H9 (cell line): ENCODE data around the gene AGO3. TPM values are rescaled to one million over a fixed set of nuclear protein-coding genes. Genes with fewer than 3 reads are reported as not detected.

Experiments
- DNase-seq: peaks from one replicate; pipeline ENCODE4 v3.0.0-alpha.2; 2017
- H2AFZ ChIP-seq: one replicate; pipeline ENCODE4 v1.6.1; 2013; ENCODE audit warnings: mild to moderate bottlenecking, low read length, control low read depth, moderate library complexity
- H2AK5ac ChIP-seq: 2 replicates; pipeline ENCODE4 v1.6.1; 2013; ENCODE audit warnings: low read length, control low read depth, mixed read lengths; ENCODE audit not compliant: insufficient read length
- H2BK120ac ChIP-seq: one replicate; pipeline ENCODE4 v1.6.1; 2013; ENCODE audit warnings: low read depth, mild to moderate bottlenecking, low read length, control low read depth, inconsistent platforms; ENCODE audit not compliant: poor library complexity, severe bottlenecking
- H2BK12ac ChIP-seq: 2 replicates; pipeline ENCODE4 v1.6.1; 2013; ENCODE audit warnings: low read length, control low read depth, mixed read lengths, low read depth; ENCODE audit not compliant: insufficient read length
- H2BK15ac ChIP-seq: 2 replicates; pipeline ENCODE4 v1.6.1; 2013; ENCODE audit warnings: low read depth, low read length, control low read depth
- H2BK20ac ChIP-seq: one replicate; pipeline ENCODE4 v1.6.1; 2013; ENCODE audit warnings: low read depth, mild to moderate bottlenecking, low read length, control low read depth, inconsistent platforms; ENCODE audit not compliant: poor library complexity, severe bottlenecking
- H2BK5ac ChIP-seq: 2 replicates; pipeline ENCODE4 v1.6.1; 2013; ENCODE audit warnings: low read length, control low read depth, mixed read lengths; ENCODE audit not compliant: insufficient read length
- H3K14ac ChIP-seq: 2 replicates; pipeline ENCODE4 v1.6.1; 2013; ENCODE audit warnings: low read length, control low read depth; ENCODE audit not compliant: insufficient read depth
- H3K18ac ChIP-seq: 2 replicates; pipeline ENCODE4 v1.6.1; 2013; ENCODE audit warnings: low read depth, mild to moderate bottlenecking, mixed read lengths, low read length, control low read depth; ENCODE audit not compliant: insufficient read length
- H3K23ac ChIP-seq: 2 replicates; pipeline ENCODE4 v1.6.1; 2013; ENCODE audit warnings: low read length, control low read depth, mixed read lengths, low read depth; ENCODE audit not compliant: insufficient read length
- H3K23me2 ChIP-seq: 2 replicates; pipeline ENCODE4 v1.6.1; 2013; ENCODE audit warnings: low read depth, mild to moderate bottlenecking, mixed read lengths, low read length, control low read depth; ENCODE audit not compliant: insufficient read length, poor library complexity, severe bottlenecking
- H3K27ac ChIP-seq: 2 replicates; pipeline ENCODE4 v1.5.1; 2013; ENCODE audit warnings: low read length, control low read depth, mixed read lengths, low read depth; ENCODE audit not compliant: insufficient read length
- H3K27me3 ChIP-seq: 2 replicates; pipeline ENCODE4 v1.6.1; 2013; ENCODE audit warnings: low read length, control low read depth, inconsistent platforms; ENCODE audit not compliant: insufficient read depth
- H3K4ac ChIP-seq: 2 replicates; pipeline ENCODE4 v1.6.1; 2013; ENCODE audit warnings: low read depth, mild to moderate bottlenecking, control low read depth, inconsistent platforms, low read length, moderate library complexity
- H3K4me1 ChIP-seq: 2 replicates; pipeline ENCODE4 v1.6.1; 2013; ENCODE audit warnings: low read length, control low read depth, inconsistent platforms; ENCODE audit not compliant: insufficient read depth
- H3K4me2 ChIP-seq: 2 replicates; pipeline ENCODE4 v1.6.1; 2013; ENCODE audit warnings: low read length, control low read depth, mixed read lengths; ENCODE audit not compliant: insufficient read length, insufficient read depth
- H3K56ac ChIP-seq: 2 replicates; pipeline ENCODE4 v1.6.1; 2013; ENCODE audit warnings: low read depth, mild to moderate bottlenecking, mixed read lengths, low read length, control low read depth; ENCODE audit not compliant: insufficient read length
- H3K79me1 ChIP-seq: 2 replicates; pipeline ENCODE4 v1.6.1; 2013; ENCODE audit warnings: low read depth, mild to moderate bottlenecking, moderate library complexity, low read length, control low read depth, inconsistent platforms; ENCODE audit not compliant: insufficient read depth, poor library complexity, severe bottlenecking
- H3K79me2 ChIP-seq: 2 replicates; pipeline ENCODE4 v1.6.1; 2013; ENCODE audit warnings: low read length, control low read depth, inconsistent platforms; ENCODE audit not compliant: insufficient read depth
- H3K9ac ChIP-seq: 2 replicates; pipeline ENCODE4 v1.6.1; 2013; ENCODE audit warnings: low read length, control low read depth, mixed read lengths; ENCODE audit not compliant: insufficient read length; ENCODE audit errors: extremely low read depth
- H3K9me3 ChIP-seq: one replicate; pipeline ENCODE4 v1.6.1; 2013; ENCODE audit warnings: low read depth, low read length, inconsistent platforms; ENCODE audit not compliant: control insufficient read depth
- H3T11ph ChIP-seq: one replicate; pipeline ENCODE4 v1.6.1; 2013; ENCODE audit warnings: mild to moderate bottlenecking, low read length, control low read depth, inconsistent platforms
- H4K20me1 ChIP-seq: one replicate; pipeline ENCODE4 v1.6.1; 2013; ENCODE audit not compliant: control insufficient read depth, insufficient read length, insufficient read depth
- H4K5ac ChIP-seq: 2 replicates; pipeline ENCODE4 v1.6.1; 2013; ENCODE audit warnings: low read depth, mild to moderate bottlenecking, mixed read lengths, low read length, control low read depth; ENCODE audit not compliant: insufficient read length
- H4K8ac ChIP-seq: replicated peaks from 2 replicates; pipeline ENCODE4 v1.6.1; 2013; ENCODE audit warnings: low read length, control low read depth, mixed read lengths, low read depth; ENCODE audit not compliant: insufficient read length
- H4K91ac ChIP-seq: 2 replicates; pipeline ENCODE4 v1.6.1; 2013; ENCODE audit warnings: low read depth, mild to moderate bottlenecking, moderate library complexity, mixed read lengths, low read length, control low read depth; ENCODE audit not compliant: insufficient read length
- H3K27ac Mint-ChIP-seq, 3 experiments: 2 replicates in 2 of 3; 3 replicates in 1 of 3; pipeline ENCODE4 v1.8.0; 2020 to 2021; ENCODE audit warnings: mixed read lengths in 3 of 3, mild to moderate bottlenecking in 1 of 3, moderate library complexity in 1 of 3
- H3K27me3 Mint-ChIP-seq: 2 replicates; pipeline ENCODE4 v1.8.0; 2021; ENCODE audit warnings: low read depth, mild to moderate bottlenecking, moderate library complexity, mixed read lengths
- H3K36me3 Mint-ChIP-seq, 3 experiments: 2 replicates in 2 of 3; 3 replicates in 1 of 3; pipeline ENCODE4 v1.8.0; 2020 to 2021; ENCODE audit warnings: low read depth in 3 of 3, mixed read lengths in 3 of 3; ENCODE audit not compliant: insufficient read depth in 1 of 3
- H3K4me1 Mint-ChIP-seq, 2 experiments: 2 replicates each; pipeline ENCODE4 v1.8.0; 2020; ENCODE audit warnings: mixed read lengths in 2 of 2
- H3K4me3 Mint-ChIP-seq, 2 experiments: 2 replicates in 1 of 2; 3 replicates in 1 of 2; pipeline ENCODE4 v1.8.0; 2020 to 2021; ENCODE audit warnings: mild to moderate bottlenecking in 2 of 2, mixed read lengths in 2 of 2, moderate library complexity in 1 of 2
- H3K9me3 Mint-ChIP-seq, 2 experiments: 2 replicates in 1 of 2; 3 replicates in 1 of 2; pipeline ENCODE4 v1.8.0; 2020; ENCODE audit warnings: mild to moderate bottlenecking in 2 of 2, mixed read lengths in 2 of 2, moderate library complexity in 1 of 2
- CTCF ChIP-seq: fragments of 200-600 bp; sonication (generic); conservative IDR thresholded peaks from 3 replicates; pipeline ENCODE4 v1.8.0; 2021; ENCODE audit warnings: antibody characterized with exemption, mild to moderate bottlenecking
- WGBS: extraction: QIAGEN DNeasy Blood & Tissue Kit; methylation state at CpG from one replicate; pipeline ENCODE4 v1.1.7; 2013; ENCODE audit warnings: missing lambda C conversion rate, low lambda C conversion rate, mixed read lengths; ENCODE audit not compliant: insufficient read length; ENCODE audit errors: extremely low coverage; 5-methylcytosine and 5-hydroxymethylcytosine counted together
- total RNA-seq: library from RNA; stranded (reverse); gene quantifications from 2 replicates; pipeline ENCODE4 v1.2.1, GENCODE V29; 2021

The AGO3 gene
- total RNA-seq, 1 experiment from 2014 or later, result 27.0 TPM

GRCh38 chr1:35924838-35925237 lies 6.1 kb upstream of the AGO3 start:
- peaks cover 12 to 41% (median 17%) of the 10 kb centered on the region in 3 experiments; a peak in 5 of 7 replicates for H3K36me3 Mint-ChIP-seq
- Histone ChIP-seq H3K14ac (no peak overlapping the region), H2BK120ac (no peak overlapping the region), H2BK20ac (no peak overlapping the region), H3K79me2 (no peaks in the 10 kb centered on the region), H3K4me1 (no peaks in the 10 kb centered on the region), H2AK5ac (no peak overlapping the region), H4K91ac (no peak overlapping the region), H3K9me3 (no peaks in the 10 kb centered on the region), H2BK12ac (no peak overlapping the region), H2BK15ac (no peak overlapping the region), H3K4ac (no peak overlapping the region), H3T11ph (no peak overlapping the region), H3K27me3 (no peaks in the 10 kb centered on the region), H2BK5ac (no peak overlapping the region), H4K20me1 (no peaks in the 10 kb centered on the region), H4K8ac (no peak overlapping the region), H3K79me1 (no peaks in the 10 kb centered on the region), H2AFZ (no peak overlapping the region), H3K18ac (no peak overlapping the region), H3K27ac (no peak overlapping the region), H3K23me2 (no peaks in the 10 kb centered on the region), H3K56ac (no peak overlapping the region), H4K5ac (no peak overlapping the region), H3K4me2 (no peak overlapping the region), H3K9ac (no peak overlapping the region), H3K23ac (no peak overlapping the region)
- no peak overlapping the region for H3K4me3 Mint-ChIP-seq
- no peaks in the 10 kb centered on the region for H3K9me3 Mint-ChIP-seq
- no peak for DNase-seq
- no peak for TF ChIP-seq CTCF
- no peaks in the 10 kb centered on the region for H3K27me3 Mint-ChIP-seq
- H3K4me1 Mint-ChIP-seq, result peaks cover 7 to 12% of the 10 kb centered on the region in 2 experiments
- H3K27ac Mint-ChIP-seq, result no peak overlapping the region; a peak in 1 of 7 replicates
- WGBS, result no CpG with 5 or more reads among the region's 1 CpG
